Tibial nerve (tissue), 3 donors: ENCODE data around the gene HRH1.

ENCODE experiments used
- POLR2A ChIP-seq, 2 donors: fragments of 450-650 bp; IDR thresholded peaks; one replicate each; pipeline ENCODE4 v1.6.1; 2017; ENCODE audit warnings: antibody characterized with exemption in 2 of 2, mild to moderate bottlenecking in 2 of 2, moderate library complexity in 2 of 2
- TF ChIP-seq, protein P1 (sequence below), 5 experiments: fragments of 200-600 bp in 3 of 5; fragments of 450-650 bp in 2 of 5; sonication (generic) in 3 of 5; IDR thresholded peaks; one replicate each; pipeline ENCODE4 v1.5.1; 2016 to 2019; ENCODE audit warnings: antibody characterized with exemption in 5 of 5, mild to moderate bottlenecking in 3 of 5, moderate library complexity in 2 of 5

DNA sequence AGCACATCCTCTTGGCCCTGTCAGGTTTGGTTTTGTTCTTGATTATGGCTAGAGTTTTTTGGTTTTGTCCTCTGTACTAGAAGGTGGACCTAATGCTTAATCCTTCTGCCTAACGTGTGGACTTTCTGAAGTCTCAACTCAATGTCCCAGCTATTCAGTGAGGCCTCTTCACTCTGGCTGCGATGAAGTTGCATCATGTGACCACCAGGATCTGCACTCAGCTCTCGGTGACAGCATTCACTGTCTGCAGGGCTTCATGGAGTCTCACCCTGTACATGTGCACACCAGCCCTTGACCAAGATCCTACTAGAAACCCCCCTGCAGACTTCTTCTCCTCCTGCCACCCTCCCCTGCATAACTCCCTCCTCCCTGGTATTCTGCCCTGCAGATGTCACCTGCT lies 38.7 kb upstream of the HRH1 start:
- TF ChIP-seq, protein P1, sequence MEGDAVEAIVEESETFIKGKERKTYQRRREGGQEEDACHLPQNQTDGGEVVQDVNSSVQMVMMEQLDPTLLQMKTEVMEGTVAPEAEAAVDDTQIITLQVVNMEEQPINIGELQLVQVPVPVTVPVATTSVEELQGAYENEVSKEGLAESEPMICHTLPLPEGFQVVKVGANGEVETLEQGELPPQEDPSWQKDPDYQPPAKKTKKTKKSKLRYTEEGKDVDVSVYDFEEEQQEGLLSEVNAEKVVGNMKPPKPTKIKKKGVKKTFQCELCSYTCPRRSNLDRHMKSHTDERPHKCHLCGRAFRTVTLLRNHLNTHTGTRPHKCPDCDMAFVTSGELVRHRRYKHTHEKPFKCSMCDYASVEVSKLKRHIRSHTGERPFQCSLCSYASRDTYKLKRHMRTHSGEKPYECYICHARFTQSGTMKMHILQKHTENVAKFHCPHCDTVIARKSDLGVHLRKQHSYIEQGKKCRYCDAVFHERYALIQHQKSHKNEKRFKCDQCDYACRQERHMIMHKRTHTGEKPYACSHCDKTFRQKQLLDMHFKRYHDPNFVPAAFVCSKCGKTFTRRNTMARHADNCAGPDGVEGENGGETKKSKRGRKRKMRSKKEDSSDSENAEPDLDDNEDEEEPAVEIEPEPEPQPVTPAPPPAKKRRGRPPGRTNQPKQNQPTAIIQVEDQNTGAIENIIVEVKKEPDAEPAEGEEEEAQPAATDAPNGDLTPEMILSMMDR (IDR thresholded peaks at IDR 0.05), result no peak
- no peak for TF ChIP-seq POLR2A (IDR thresholded peaks at IDR 0.05)
